Cerebellar cortex (tissue), 1 donor: ENCODE data around the gene PCGF2.
"Not testable (repeated sequence)": the region's sequence is repeated elsewhere in the genome, so short reads cannot be mapped to it uniquely, and the experiment has no call there.

Source experiments
- DNase-seq: peaks from one replicate; pipeline ENCODE4 v3.0.0-alpha.2; 2015; ENCODE audit warnings: low spot score

The PCGF2 gene

DNA sequence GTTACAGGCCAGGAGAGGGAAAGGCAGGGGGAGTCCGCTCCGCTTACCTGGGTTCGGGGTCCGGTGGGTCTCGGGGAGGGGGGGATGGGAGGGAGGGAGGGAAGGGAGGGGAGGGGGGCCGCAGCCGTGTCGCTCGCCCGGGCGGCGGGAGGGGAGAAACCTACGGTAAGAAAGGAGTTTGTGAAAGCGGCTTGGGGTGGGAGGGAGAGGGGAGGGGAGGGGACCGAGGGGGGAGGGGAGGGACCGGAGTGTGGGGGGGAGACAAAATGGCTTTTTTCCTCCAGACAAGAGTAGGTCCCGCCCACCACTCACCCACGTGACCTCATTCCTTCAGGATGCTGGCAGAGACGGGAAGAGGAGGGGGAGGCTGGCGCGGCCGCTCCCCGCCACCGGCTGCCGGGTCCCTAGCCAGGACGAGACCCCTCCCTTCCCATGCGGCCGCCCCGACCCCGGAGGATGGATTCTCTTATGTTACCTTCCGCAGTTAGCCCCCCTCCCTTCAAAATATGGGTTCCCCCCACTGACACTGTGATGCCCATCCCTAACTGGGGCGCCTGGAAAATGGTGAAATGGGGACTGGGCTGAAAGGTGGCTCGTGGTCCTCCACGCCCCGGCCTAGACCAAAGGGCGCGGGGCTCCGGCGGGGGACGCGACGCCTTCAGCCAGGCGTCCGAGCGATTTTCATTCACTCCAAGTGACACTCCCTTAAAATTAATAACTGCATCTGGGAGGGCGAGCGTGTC, at the start of gene PCGF2:
PCGF2 (minus strand) TSS at position 188 of the 743 bp plus-strand sequence. CDS start 7,934 bp downstream, outside the sequence.
- DNase-seq: peak; percentile 95

DNA sequence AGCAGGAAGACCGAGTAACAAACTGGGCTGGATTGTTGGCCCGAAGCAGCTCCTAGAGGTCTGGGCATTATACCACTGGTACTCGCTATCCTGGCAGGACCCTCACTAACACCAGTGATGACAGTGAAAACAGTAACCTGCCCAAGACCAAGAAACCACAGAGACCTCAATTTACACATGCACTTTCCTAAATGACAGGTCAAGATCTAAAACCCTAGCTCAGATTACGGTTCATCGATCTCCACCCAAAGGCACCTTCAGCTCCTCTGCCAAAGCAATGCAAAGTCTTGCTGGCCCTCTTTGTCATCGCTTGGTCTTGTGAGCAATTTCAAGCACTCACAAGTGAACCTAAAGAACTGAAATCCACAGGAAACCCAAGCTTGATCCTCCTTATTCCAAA, 49.7 kb upstream of the PCGF2 start:
- no peak for DNase-seq

DNA sequence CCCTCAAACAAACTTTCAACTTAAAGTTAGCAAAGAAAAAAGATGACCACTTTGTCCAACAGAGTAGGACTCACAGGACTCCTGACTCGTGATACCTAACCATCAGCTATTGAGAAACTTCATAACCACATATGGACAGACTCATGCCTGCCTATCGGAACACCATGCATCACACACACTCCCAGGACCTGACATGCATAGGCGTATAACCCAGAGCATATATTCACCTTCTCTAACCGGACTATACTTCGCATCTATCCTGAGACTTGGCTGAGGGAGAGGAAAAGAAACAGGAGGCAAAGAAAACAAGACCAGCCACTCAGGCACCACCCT, 49.0 kb upstream of the PCGF2 start:
- DNase-seq: no peak

DNA sequence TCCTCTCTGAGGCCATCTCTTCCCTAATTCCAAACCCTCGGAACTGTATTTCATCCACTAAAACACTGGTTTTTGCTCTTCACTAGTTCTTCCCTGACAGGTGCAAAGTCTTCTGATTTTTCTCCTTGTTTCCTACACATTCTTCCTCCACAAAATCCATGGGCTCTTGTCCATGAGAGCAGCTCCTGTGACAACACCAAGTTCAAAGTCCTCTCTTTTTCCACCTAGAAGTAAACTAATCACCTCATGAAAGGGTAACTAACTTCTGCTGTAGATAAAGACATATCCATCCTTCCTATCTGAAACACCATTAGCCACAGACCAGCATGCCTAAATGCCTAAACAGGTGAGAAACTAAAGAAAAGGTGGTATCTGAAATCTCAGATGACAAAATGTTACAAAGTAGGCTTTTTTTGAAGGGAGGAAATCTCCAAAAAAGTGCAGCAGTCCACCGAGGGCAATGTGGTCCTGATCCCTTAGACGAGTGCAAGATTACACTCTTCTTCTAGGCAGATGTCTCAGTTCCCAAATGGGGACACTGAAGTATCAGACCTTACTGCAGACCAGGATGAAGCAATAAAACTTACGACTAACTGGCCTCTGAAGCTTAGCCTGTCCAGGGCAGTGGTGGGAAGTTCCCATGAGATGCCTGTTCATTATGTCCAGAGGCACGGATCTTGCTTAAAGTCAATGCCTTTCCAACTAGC, 48.5 kb upstream of the PCGF2 start:
- DNase-seq: no peak

DNA sequence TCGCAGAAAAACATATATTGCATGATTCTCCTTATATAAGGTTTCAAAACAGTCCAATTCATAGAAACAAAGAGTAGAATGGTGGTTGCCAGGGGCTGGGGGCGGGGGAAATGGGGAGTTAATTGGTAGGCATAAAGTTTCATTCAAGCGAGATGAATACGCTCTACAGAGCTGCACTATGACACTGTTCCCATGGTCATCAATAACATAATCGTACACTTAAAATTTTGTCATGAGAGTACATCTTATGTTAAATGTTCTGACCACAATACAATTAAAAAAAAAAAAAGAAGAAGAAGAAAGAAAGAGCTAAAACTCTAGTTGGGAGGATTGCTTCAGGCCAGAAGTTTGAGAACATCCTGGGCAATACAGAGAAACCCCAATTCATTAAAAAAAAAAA, 46.1 kb upstream of the PCGF2 start:
- DNase-seq: no peak

DNA sequence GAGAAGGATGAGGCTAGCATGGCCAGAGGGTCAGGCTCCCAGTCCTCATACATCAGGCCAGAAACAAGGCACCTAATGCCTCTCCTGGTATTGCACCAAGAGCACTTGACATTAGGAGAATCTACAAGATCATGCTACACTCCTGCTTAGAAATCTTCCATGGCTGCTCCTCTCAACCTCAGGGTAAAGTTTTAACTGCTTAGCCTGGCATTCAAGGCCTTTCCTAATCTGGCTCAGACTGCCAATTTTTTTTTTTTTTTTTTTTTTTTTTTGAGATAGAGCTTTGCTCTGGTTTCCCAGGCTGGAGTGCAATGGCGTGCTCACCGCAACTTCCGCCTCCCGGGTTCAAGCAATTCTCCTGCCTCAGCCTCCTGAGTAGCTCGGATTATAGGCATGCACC, 43.0 kb upstream of the PCGF2 start:
- no peak for DNase-seq

DNA sequence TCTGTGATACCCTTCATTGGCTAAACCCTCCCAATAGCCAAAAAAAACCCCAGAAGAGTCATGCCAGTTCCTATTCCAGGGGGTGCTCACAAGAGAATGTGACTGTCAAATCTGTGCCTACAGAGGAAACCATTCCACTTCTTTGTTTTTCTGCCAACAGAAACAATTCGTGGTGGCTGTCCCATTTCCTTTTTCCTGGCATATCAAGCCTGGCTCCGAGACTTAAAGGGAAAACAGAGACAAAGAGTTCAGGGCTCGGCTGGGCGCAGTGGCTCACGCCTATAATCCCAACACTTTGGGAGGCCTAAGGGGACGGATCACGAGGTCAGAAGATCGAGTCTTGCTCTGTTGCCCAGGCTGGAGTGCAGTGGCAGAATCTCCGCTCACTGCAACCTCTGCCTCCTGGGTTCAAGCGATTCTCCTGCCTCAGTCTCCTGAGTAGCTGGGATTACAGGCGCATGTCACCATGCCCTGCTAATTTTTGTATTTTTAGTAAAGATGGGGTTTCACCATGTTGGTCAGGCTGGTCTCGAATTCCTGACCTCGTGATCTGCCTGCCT, 42.1 kb upstream of the PCGF2 start:
- not testable (repeated sequence) for DNase-seq

DNA sequence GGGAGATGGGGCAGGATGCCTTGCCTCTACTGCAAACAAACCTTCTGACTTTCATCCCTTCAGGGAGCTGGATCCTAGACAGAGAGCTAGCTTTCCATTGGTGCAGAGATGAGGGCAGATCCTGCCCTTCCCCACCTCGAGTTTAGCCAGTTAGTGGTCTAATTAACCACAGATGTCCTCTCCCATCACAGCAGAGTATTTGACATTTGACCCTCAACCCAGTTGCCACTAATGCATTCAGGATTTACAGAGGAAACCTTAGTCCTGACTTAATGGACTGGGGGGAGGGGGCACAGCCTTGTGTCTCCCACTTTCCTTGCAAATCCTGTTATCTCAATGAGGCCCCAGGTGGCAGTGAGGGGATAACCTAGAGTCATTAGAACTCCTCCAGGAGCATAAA, 41.0 kb upstream of the PCGF2 start:
- DNase-seq: no peak

DNA sequence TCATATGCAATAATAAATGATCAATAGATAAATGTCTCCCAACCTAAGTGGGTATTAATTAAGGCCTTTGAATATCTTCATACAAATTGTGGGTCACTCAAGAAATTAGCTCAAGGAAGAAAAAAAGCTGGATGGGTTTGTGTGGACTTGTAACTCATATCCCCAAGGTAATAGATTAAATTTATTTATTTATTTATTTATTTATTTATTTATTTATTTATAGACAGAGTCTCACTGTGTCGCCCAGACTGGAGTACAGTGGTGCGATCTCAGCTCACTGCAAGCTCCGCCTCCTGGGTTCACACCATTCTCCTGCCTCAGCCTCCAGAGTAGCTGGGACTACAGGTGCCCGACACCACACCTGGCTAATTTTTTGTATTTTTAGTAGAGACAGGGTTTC, 39.9 kb upstream of the PCGF2 start:
- not testable (repeated sequence) for DNase-seq

DNA sequence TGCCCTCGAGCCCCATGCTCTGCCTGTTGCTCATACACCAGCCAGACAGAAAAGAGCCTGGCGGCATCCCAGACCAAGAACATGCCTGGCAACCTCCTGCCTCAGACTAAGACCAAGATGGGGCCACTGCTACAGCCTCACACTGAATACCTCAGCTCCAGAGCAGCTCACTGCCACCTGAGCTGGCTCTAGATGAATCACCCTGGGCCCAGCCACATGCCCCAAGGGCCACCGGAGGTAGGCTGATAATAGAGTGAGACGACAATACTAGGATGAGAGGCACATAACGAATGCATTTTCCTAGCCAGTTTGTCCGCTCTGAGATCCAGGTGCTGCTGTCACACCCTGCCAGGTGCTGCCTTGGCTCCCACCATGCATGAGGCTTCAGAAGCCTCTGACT, 38.2 kb upstream of the PCGF2 start:
- DNase-seq: no peak

DNA sequence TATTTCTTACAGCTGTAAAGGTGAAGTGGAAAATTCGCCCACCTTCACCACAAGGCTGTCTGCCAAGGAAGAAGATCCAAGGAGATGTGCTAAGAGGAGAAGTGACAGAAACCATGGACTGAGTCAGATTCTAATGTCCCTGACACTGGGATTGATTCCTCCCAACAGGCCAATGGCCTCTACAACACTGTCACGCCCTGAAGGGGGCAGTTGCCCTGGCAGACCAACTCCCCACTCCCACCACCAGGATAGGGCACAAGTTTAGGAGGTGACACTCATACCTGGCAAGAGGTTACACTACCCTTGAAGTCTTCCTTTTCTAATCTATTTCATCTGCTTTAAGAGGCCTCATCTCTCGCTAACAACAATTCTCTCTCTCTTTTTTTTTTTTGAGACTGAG, 35.1 kb upstream of the PCGF2 start:
- DNase-seq: no peak

DNA sequence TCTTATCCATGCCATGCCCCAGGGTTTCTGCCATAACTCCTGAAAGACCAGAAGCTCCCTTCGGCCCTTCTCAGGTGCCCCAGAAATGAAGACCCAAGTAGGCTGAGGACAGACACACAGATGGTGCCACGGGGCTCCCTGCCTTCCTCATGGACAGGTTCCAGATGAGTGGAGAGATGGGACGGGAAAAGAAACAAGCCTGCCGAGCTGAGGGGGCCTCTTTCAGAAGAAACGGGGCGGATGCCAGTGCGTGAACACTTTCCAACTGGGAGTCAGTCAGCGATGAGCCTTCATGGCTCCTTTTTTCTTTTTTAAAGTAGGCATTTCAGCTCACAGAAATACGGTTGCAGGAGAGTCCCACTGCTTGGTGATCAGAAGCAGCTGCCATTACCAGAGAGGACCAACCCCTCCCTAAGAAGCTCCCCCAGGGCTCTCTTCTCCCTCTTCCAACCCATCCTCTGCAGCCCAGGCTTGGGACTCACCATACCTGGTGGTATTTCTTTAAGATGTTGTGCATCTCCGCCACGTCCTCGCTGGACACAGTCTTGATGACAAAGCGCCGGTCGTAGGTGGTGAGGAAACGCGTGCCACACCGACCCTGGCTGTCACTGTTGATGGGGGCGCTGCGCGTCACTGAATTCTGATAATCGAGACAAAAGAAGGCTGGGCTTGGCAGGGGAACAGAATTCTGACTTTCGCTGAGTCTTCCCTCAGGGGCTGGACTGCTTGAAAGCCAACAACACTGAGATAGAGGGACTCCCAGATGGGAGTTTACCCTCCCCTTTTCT, 32.0 kb upstream of the PCGF2 start:
- DNase-seq: no peak

DNA sequence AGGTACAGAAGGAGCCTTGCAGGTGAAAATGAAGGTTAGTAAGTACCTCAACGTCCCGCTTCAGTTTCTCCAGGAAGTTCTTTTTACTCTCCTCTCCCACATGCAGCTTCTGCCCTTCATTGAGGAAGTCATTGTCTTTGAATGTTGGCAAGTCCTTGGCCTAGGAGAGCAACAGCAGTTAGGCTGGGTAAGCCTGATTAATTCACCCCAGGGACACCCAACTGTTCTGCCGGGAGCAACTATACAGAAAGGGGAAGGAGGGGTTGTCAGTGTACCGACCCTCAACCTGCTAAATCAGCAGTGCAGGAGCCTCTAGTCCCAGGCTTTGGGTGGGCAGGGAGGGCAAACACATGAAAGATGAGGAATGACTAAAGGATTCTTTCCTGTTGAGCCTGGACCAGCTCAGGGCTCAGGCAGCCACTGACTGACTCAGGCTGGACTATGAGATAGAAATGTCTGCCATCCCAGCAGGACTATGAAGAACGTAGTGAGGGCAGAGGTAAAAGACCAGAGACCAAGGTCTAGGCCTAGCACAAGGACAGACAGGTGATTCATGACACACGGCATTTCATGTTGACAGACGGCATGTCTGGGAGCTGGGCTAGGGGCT, 29.6 kb upstream of the PCGF2 start:
- no peak for DNase-seq

DNA sequence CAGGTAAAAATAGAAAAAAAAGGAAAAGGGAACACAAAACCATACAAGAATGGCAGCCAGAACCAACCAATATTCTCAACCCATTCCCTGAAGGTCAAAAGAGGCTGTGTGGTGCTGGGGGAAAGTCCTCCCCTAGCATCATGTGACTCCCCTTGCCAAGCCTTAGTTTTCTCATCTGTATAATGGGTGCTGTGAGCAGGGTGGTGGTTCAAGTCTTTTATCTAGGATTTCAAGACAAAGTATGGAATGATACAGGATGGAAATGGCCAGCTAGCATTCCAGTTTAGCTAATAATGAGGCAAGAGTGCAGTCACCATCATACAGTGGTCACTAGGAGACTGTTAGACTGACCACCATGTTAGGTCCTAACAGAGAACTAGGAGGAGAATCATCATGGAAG, 25.1 kb upstream of the PCGF2 start:
- DNase-seq: no peak

DNA sequence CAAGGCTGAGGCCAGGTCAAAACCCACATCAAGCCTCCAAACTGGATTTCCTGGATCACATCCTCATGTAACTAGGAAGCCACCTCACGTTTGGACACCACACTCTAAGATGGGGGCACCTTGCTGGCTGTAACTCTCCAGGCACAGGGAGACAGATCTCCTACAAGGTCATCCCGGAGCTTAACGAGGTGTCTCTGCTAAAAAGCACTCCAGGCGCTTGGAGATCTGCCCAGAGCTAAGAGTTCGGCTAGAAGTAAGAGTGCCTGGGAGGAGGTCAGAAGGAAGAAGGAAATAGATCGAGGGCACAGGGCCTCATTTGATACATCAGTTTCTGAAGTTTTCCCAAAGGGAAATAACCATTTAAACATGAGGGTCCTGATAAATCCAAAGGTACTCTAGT, 20.3 kb upstream of the PCGF2 start:
- no peak for DNase-seq

DNA sequence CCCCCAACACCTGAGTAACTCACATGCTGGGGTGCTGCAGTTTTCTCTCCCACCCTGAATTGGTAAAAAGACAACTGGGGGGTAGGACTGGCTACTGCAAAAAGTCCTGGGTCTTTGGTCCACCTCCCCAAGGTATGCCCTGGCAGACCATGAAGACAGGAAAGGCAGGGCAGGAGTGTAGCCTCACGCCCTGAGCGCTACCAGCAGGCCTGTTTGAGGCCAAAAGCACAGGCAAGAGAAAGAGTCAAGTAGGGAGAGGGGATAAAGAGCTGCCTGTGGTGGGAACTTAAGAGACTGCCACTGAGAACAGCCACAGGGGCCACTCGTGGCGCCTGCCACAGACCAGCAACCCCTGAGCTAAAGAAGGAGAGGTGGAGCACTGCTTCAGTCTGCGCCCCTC, 18.2 kb upstream of the PCGF2 start:
- no peak for DNase-seq

DNA sequence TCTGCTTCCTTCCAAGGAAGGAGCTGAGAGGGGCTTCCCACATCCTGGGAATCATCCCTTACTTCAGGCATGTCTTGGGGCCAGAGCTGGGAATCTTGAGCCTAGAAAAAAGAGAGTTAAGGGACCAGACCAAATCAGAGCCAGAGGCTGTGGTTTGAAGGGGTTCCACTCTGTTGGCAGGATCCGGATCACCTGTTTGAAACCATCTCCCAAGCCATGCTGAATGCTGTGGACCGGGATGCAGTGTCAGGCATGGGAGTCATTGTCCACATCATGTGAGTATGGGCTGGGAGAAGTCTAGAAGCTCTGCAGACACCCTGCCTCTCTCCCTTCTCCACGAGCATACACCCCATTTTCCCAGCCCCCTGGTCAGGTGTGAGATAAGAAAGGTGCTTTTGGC, 14.1 kb upstream of the PCGF2 start:
- no peak for DNase-seq

DNA sequence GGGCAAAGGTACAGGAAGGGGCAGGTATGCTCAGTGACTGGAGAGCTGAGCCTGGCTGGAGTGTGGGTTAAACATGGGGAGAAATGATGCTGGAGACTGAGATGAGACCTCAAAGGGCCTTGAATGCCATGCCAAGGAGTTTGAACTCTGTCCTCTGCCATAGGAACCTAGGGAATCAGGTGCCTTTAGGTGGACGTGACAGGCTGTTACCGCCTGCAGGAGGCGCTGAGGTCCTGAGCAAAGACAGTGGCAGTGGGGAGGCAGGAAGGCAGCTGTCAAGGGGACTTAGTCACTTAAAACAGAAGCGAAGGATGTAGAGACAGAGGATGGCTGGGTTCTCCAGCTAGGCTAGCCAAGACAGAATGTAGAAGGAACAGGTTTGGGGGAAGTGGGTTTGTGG, 13.5 kb upstream of the PCGF2 start:
- peak; percentile 61 for DNase-seq

DNA sequence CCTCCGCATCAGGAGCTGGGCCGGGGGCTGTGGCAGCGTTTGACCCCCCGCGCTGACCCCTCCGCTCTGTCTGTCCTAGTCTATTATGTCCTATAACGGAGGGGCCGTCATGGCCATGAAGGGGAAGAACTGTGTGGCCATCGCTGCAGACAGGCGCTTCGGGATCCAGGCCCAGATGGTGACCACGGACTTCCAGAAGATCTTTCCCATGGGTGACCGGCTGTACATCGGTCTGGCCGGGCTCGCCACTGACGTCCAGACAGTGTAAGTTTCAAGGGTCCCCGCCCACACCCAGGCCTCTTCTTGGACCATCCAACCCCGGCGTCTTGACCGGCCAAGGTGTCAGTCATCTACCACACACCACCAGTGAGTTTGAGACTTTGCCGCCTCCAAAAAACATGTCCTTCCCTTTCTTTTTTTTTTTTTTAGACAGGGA, 5.0 kb upstream of the PCGF2 start:
- no peak for DNase-seq

DNA sequence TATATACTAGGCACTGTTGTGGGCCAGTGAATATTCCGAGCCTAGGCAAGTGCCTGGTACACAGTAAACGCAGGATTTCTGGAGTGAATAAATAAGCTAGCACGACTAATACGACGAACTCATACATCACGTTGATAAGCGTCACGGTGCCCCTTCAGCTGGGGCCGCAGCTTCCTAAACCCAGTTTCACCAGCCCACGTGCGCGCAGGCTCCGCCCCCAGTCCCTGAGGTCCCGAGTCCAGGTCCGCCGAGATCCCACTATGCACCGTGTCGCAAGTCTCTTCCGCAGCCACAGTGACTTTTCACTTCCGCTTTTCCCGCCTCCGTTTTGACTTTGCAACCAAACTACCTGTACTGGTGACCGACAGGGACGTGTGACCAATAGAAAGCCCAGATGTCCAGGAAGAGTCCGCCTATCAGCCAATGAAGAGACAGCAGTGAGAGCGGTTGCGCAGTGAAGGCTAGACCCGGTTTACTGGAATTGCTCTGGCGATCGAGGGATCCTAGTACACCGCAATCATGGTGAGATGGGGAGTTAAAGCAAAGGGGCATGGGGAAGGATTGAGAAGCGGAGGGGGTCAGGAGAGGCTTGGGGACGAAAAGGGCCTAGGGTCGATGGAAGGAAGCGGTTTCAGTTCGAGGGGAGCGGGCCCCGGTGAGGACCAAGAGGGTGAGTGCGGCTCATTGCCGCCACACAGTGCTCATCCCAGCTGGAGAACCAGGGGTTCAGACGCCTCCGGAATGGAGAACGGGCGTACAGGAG, 4.4 kb upstream of the PCGF2 start, which contains the start of gene PSMB3:
PSMB3 (plus strand) TSS at position 434 of the 763 bp plus-strand sequence; CDS start at position 520, 86 bp downstream.
- peak; percentile 100 for DNase-seq

DNA sequence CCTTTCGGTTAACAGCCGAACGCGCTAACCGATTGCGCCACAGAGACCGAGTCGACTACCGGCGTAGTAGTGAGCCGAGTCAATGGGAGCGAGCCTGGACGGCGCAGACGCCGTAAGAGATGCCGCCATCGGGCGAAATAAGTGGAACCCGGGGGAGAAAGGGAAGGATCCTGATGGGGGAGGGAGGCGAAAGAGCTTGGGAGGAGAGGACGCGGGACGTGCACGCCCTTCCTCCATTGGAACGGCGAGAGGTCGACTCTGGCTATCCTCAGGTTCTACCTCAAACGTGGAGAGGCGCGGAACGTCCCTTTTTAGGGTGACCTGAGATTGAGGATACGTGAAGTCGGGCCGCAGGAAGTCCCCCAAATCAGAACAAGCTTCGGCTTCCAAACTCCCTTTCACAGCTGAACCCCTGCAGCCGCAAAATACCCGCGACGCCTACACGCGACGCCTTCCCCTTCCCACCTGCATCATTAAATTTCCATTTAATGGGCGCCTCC, 3.7 kb upstream of the PCGF2 start:
- peak; percentile 90 for DNase-seq
